Skeletal muscle tissue (tissue), 4 donors: Measurements from ENCODE around the gene METTL21C. TPM values are rescaled to one million over a fixed set of nuclear protein-coding genes. Genes with fewer than 3 reads are reported as not detected.

ENCODE experiments used
- H3K27ac ChIP-seq: one replicate; pipeline ENCODE4 v1.7.0; 2013; ENCODE audit warnings: mild to moderate bottlenecking, low read depth, low read length, inconsistent platforms
- H3K27me3 ChIP-seq, 3 donors: one replicate each; pipeline ENCODE4 v1.7.0; 2013; ENCODE audit warnings: low read length in 3 of 3; ENCODE audit not compliant: control insufficient read depth in 3 of 3, insufficient read depth in 3 of 3
- H3K36me3 ChIP-seq, 3 donors: one replicate each; pipeline ENCODE4 v1.7.0; 2013; ENCODE audit warnings: low read length in 3 of 3; ENCODE audit not compliant: control insufficient read depth in 3 of 3, insufficient read depth in 3 of 3
- H3K4me1 ChIP-seq, 3 donors: one replicate each; pipeline ENCODE4 v1.7.0; 2013; ENCODE audit warnings: low read length in 3 of 3, mild to moderate bottlenecking in 3 of 3; ENCODE audit not compliant: control insufficient read depth in 3 of 3, insufficient read depth in 3 of 3
- H3K4me3 ChIP-seq, 3 donors: one replicate each; pipeline ENCODE4 v1.7.0; 2013; ENCODE audit warnings: low read length in 3 of 3
- H3K9ac ChIP-seq, 3 donors: one replicate each; pipeline ENCODE4 v1.7.0; 2013; ENCODE audit warnings: low read length in 3 of 3, mild to moderate bottlenecking in 3 of 3, moderate library complexity in 2 of 3, low read depth in 1 of 3
- H3K9me3 ChIP-seq, 3 donors: one replicate each; pipeline ENCODE4 v1.7.0; 2013; ENCODE audit warnings: low read length in 3 of 3; ENCODE audit not compliant: control insufficient read depth in 3 of 3
- total RNA-seq: library from RNA; depleted of rRNA; stranded (reverse); fragments of >200 nt; gene quantifications from one replicate; pipeline ENCODE4 v1.2.3, GENCODE V29; 2014
- donor health status: Osteomylitis.

METTL21C gene
- total RNA-seq = 29.7 TPM

DNA sequence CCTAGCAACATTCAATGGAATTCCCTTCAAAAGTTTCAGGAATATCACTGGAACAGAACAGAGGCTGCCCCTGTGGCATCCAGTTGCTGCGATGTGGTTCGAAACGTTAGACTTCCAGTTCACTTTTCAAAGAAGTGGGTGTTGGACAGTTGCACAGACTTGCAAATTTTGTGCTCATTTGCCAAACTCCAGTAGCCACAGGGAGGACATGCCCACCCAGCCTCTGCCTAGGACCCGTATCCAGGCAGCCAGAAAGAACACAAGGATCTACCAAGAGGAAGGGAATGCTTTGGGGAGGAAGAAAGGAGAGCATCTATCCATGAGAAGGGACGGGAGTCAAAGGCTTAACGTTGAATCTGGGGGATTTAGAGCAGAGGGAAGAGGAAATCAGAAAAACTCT, at the start of gene METTL21C:
METTL21C (minus strand) TSS at position 108 of the 400 bp plus-strand sequence. CDS start 546 bp downstream, outside the sequence.
- H3K27ac ChIP-seq = peak within 1 kb of the TSS; percentile 61
- peak within 1 kb of the TSS in 1 of 3 donors; percentile 10 for H3K4me3 ChIP-seq

DNA sequence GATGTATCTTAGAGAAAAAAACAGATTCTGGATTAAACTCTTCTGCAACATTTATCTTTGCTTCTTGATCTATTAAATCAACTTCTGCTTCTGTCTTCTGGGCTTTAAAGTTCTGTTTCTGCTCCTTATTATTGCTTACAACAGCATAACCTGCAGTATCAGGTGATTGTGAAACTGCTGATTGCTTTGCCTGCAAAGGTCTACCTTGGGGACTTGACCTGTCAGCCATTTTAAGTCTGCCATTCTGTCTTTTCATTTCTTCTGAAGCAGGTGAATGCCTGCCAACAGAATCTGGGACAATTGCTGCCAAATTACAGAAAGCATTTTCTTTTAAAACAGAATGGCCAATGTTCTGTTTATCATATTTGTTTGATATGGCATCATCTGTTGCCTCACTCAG, 47.7 kb upstream of the METTL21C start:
- Histone ChIP-seq H3K4me1 (no peaks in the 10 kb centered on the region), H3K4me3 (no peak overlapping the region), H3K36me3 (no peaks in the 10 kb centered on the region), H3K9me3 (no peaks in the 10 kb centered on the region), H3K27me3 (no peaks in the 10 kb centered on the region), H3K27ac (no peak overlapping the region), H3K9ac (no peak overlapping the region)

More for the DNA sequence above, at the start of gene METTL21C:
- Histone ChIP-seq H3K27me3 (no peaks in the 10 kb centered on the region), H3K36me3 (no peaks in the 10 kb centered on the region), H3K4me1 (peaks cover 11 to 40% (median 35%) of the 10 kb centered on the region in 3 donors), H3K9me3 (peaks cover 0 to 4% (median 0%) of the 10 kb centered on the region in 3 donors), H3K9ac (peak within 1 kb of the TSS in 1 of 3 donors; percentile 36)

DNA sequence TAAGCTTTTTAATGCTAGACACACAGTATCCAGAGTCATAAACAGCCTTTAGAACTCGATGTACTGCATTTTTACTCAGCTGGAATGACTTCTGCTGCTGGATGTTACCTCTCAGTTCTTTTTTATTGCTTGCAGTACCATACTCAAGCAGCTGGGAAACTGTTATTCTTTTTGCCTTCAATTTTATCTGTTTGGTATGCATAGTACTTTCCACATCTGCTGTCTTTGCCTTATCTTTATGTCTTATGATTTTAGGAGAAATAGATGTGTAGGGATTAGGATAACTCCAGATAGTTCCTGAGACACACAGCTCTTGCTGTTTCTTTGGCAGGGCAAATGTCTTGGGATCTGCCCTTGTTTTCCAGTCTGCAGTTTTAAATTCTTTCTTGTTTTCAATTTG, 47.3 kb upstream of the METTL21C start:
- no peak overlapping the region for H3K9ac ChIP-seq
- no peaks in the 10 kb centered on the region for H3K36me3 ChIP-seq
- H3K4me1 ChIP-seq = no peaks in the 10 kb centered on the region
- H3K4me3 ChIP-seq = no peak overlapping the region
- no peaks in the 10 kb centered on the region for H3K9me3 ChIP-seq
- no peaks in the 10 kb centered on the region for H3K27me3 ChIP-seq
- no peak overlapping the region for H3K27ac ChIP-seq

DNA sequence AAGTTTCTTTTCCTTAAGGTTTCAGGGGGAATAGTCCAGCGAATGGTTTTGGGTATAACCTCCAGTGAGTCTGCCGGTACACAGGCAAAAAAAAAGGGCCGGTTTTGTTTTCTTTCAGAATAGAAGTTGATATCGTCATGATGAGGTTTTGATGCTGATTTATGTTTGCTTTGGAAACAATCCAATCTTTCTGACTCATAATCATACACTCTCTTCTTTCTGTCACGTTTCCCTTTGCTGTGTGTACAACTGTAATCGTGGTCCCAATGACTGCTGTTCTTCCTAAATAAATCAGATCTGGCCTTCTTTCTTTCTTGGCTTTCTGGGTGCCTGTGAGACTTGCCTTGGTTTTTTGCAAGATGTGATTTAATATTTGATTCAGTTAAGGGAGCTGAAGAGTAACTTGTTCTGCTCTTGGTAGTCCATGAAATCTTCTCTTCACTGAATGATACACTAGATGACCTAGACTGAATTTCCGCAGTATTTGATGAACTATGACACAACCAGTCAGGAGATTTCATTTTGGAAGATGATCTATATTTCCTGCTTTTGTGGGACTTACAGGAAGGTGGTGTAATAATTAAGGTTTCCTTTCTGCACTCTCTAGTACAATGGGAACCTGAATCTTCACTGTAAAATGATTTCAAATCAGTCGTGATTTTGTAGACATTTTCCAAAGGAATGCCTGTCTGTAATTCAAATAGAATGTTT, 34.9 kb upstream of the METTL21C start:
- H3K9ac ChIP-seq = no peak overlapping the region
- H3K27me3 ChIP-seq = no peaks in the 10 kb centered on the region
- no peak overlapping the region for H3K27ac ChIP-seq
- no peak overlapping the region for H3K4me3 ChIP-seq
- no peaks in the 10 kb centered on the region for H3K36me3 ChIP-seq
- no peaks in the 10 kb centered on the region for H3K9me3 ChIP-seq
- H3K4me1 ChIP-seq = no peaks in the 10 kb centered on the region

DNA sequence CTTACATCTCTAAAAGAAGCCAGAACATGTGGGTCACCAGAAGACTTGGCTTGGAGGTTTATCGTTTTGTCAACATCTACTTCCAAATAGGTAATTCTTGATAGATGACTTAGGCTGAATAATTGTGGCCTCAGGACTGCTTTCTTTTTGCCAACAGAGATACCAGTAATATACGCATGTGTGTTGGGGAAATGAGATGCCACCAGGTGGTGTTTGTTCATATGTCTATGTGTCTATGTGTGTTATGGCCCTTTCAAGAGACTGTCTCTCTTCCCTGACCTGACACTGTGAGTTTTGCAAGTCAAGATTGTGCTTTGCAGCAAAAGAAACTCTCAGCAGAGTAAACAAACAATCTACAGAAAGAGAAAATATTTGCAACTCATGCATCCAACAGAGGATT, 31.6 kb upstream of the METTL21C start:
- Histone ChIP-seq H3K4me3 (no peak overlapping the region), H3K27me3 (no peaks in the 10 kb centered on the region), H3K27ac (no peak overlapping the region), H3K9ac (no peak overlapping the region), H3K4me1 (peaks cover 0 to 4% (median 3%) of the 10 kb centered on the region in 3 donors), H3K9me3 (no peaks in the 10 kb centered on the region), H3K36me3 (no peaks in the 10 kb centered on the region)

DNA sequence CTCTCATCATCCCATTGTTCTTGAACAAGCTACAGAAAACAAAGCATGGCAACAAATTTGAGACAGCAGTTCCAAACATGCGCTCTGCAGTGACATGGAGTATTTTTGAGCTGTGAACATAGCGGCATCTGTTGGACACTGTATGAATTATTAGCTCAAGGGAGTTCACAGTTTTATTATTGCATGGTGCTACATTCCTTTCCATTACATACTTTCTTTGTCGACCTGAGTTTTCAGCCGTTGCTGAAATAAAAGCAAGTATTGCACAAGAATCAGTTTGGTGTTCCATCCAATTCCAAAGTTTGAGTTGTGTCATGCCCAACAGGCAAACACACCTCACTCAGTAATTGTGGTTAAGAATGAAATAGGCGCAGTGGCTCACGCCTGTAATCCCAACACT, 30.1 kb upstream of the METTL21C start:
- H3K9me3 ChIP-seq = no peaks in the 10 kb centered on the region
- no peaks in the 10 kb centered on the region for H3K27me3 ChIP-seq
- peaks cover 0 to 4% (median 3%) of the 10 kb centered on the region in 3 donors for H3K4me1 ChIP-seq
- H3K9ac ChIP-seq = no peak overlapping the region
- H3K4me3 ChIP-seq = no peak overlapping the region
- no peak overlapping the region for H3K27ac ChIP-seq
- no peaks in the 10 kb centered on the region for H3K36me3 ChIP-seq

DNA sequence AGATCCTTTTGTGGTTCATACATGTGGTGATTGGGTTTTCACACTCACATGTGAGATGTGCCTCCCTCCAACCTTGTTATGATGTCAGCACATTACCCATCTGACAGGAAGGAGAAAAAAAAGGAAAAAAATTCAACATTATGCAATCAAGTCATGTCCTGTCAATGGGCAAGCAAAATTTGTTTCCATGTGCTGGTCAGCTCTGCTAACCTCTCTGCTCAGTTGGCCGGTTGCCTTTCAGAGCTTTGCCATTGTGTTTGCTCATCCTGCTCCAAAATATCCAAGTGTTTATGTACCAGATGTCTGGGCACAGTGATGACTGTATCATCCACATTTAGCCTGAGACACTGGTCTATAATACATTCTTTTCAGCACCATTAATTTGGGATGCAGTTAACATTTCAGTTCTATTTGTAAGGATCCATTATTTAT, 27.0 kb upstream of the METTL21C start:
- Histone ChIP-seq H3K36me3 (no peaks in the 10 kb centered on the region), H3K27me3 (no peaks in the 10 kb centered on the region), H3K27ac (peak overlapping the region; percentile 56), H3K9me3 (no peaks in the 10 kb centered on the region), H3K9ac (no peak overlapping the region), H3K4me3 (no peak overlapping the region), H3K4me1 (peaks cover 0 to 9% (median 3%) of the 10 kb centered on the region in 3 donors)

DNA sequence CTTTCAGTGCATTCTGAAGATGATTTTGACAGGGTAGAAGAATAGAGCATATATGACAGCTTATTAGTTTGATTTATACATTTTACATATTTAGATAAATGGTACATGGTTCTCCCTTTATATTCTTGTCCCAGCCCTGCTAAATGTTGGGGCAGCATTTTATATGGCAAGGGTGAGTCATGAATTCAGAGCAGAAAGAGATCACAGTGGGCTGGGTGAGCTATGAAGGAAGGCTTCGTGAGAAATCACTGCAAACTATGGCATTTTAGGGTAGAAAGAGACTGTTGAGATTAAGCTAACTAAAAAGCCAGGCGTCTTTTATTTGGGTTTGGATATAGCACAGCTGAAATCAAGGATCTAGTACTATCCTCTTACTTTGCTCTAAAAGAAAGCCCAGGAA, 23.9 kb upstream of the METTL21C start:
- H3K4me3 ChIP-seq = no peak overlapping the region
- no peaks in the 10 kb centered on the region for H3K9me3 ChIP-seq
- H3K27ac ChIP-seq = peak overlapping the region; percentile 44
- peaks cover 3 to 9% (median 4%) of the 10 kb centered on the region in 3 donors for H3K4me1 ChIP-seq
- no peak overlapping the region for H3K9ac ChIP-seq
- no peaks in the 10 kb centered on the region for H3K36me3 ChIP-seq
- no peaks in the 10 kb centered on the region for H3K27me3 ChIP-seq

DNA sequence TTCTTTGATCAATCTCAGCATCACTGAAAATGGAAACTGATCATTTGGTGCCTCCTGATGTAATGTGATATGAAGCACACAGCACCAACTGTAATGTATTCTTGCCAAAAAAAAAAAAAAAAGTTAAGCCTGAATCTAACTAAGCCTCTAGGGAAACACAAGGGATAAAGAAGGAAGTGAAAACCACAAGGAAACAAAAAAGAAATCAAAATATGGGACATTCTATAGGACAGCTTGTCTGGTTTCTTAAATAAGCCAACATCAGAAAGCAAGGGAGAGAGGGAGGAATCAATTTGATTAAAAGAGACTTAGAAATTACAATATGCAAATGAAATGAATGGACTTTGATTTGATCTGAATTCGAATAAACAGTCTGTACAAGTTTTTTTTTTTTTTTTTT, 20.6 kb upstream of the METTL21C start:
- Histone ChIP-seq H3K9ac (no peak overlapping the region), H3K36me3 (no peaks in the 10 kb centered on the region), H3K4me1 (peaks cover 2 to 10% (median 7%) of the 10 kb centered on the region in 3 donors), H3K27ac (no peak overlapping the region), H3K27me3 (no peaks in the 10 kb centered on the region), H3K9me3 (no peaks in the 10 kb centered on the region), H3K4me3 (no peak overlapping the region)

DNA sequence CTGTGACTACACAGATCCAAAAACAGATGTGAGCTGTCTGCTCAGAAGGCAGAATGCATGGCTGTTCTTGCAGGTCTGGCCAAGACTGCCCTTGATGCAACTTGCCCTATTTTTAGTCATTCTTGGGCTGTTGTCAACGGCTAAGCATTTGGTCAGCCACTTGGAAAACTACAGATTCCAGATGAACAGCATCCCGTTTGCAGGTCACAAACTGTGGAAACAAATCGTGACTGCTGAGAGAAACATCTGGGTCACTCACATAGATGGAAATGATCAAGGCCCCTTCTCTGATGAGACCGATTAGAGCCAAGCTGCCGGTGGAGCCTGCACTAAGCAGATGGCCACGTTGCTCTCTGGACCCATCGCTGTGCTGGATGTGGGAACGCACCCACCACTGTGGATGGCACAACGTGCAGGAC, 15.4 kb upstream of the METTL21C start:
- H3K9me3 ChIP-seq = no peaks in the 10 kb centered on the region
- H3K27me3 ChIP-seq = no peaks in the 10 kb centered on the region
- H3K27ac ChIP-seq = peak overlapping the region; percentile 79

More for the DNA sequence above, 15.4 kb upstream of the METTL21C start:
- H3K4me1 ChIP-seq = peaks cover 19 to 25% (median 22%) of the 10 kb centered on the region in 3 donors
- H3K9ac ChIP-seq = peak overlapping the region in 1 of 3 donors; percentile 60
- H3K36me3 ChIP-seq = no peaks in the 10 kb centered on the region
- peak overlapping the region in 1 of 3 donors; percentile 49 for H3K4me3 ChIP-seq
